ENCODE measurements around the gene RASGEF1B.
A peak's percentile ranks its signal among the peaks of the same experiment; 100 is the strongest.
"Not testable (repeated sequence)": the region's sequence is repeated elsewhere in the genome, so short reads cannot be mapped to it uniquely, and the experiment has no call there.

Gene RASGEF1B

GRCh38 chr4:81498046-81498445, 26.3 kb upstream of the RASGEF1B start:
- DNase-seq: no peak

- DNase-seq: no peak
These were observed 23.6 kb upstream of the RASGEF1B start for GRCh38 chr4:81495345-81495744.

- no peak for DNase-seq
These were observed 22.3 kb upstream of the RASGEF1B start for GRCh38 chr4:81494031-81494431.

DNA sequence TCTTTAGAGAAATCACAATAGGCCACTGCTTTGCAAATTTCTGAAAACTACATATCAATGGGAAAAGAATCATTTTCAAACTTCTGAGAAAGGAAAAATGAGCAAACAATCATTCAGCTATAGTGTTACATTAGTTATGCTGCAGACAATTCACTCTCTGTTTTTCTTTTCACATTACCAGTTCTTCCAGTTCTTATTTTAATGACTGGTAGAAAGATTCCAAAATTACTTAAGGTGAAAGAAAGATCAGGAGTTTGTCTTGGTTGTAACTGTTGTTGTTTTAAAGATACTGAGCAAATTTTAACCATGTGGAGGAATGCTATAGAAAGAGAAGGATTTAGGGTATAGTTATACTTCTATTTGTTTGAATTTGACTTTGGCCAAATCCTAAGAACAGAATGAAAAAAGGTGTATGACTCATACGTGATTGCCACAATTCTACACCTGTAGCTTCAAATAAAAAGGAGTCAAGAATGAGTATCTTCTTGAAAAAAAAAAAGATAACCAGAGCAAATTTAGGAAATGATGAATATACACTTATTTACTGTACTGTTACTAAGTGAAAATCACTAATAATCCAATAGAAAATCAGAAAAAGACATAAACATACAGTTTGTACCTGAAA, 21.0 kb upstream of the RASGEF1B start:
- no peak for DNase-seq

GRCh38 chr4:81491943-81492342, 20.2 kb upstream of the RASGEF1B start:
- DNase-seq: no peak

- DNase-seq: no peak
These were observed 18.9 kb upstream of the RASGEF1B start for GRCh38 chr4:81490403-81491160.

- DNase-seq: peak in 2 of 3 experiments; percentile 45 to 80
These were observed 14.8 kb upstream of the RASGEF1B start for GRCh38 chr4:81486502-81486901.

DNA sequence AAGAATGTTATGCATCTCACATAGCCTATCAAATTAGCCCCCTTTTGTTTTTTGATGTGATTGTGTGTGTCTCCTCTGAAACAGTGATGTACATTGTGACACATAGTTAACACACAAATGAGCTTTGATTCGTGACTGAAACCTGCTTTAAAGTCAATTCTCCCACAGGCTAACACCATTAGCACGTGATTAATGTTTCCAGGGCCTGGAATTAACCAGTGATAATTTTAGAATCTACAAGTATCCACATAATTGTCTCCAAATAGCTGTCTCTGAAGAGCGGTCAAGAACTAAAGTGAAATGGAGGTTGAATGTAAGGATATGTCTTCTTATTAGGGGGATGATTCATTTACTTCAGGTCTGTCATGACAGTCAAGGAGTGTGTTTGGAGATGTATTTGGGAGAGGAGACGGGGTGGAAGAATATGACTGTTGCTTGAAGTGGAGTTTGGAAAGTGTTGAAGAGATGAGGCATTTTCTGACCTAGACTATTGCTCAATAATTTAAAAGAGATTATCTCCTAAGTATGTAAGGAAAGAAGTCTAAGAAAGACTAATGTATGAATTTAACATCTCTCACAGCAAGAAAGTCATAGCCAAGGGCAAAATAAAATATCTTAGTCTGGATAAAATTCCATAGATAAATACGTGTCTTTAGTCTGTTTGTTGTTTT, 13.7 kb upstream of the RASGEF1B start:
- peak in 1 of 3 experiments; percentile 34 for DNase-seq

GRCh38 chr4:81482326-81482725, 10.6 kb upstream of the RASGEF1B start:
- no peak for DNase-seq

- no peak for DNase-seq
These were observed 9.4 kb upstream of the RASGEF1B start for GRCh38 chr4:81481151-81481550.

GRCh38 chr4:81479573-81479972, 7.9 kb upstream of the RASGEF1B start:
- DNase-seq: not testable (repeated sequence)

- peak; percentile 17 to 56 (median 37) for DNase-seq
These were observed 1.9 kb upstream of the RASGEF1B start for GRCh38 chr4:81473331-81474265.

- peak in 2 of 3 experiments; percentile 81 to 93 for DNase-seq
These were observed 825 bp upstream of the RASGEF1B start for GRCh38 chr4:81472281-81473182.

- DNase-seq: peak in 1 of 3 experiments; percentile 74
These were observed 464 bp downstream of the RASGEF1B start for GRCh38 chr4:81471298-81471587.

DNA sequence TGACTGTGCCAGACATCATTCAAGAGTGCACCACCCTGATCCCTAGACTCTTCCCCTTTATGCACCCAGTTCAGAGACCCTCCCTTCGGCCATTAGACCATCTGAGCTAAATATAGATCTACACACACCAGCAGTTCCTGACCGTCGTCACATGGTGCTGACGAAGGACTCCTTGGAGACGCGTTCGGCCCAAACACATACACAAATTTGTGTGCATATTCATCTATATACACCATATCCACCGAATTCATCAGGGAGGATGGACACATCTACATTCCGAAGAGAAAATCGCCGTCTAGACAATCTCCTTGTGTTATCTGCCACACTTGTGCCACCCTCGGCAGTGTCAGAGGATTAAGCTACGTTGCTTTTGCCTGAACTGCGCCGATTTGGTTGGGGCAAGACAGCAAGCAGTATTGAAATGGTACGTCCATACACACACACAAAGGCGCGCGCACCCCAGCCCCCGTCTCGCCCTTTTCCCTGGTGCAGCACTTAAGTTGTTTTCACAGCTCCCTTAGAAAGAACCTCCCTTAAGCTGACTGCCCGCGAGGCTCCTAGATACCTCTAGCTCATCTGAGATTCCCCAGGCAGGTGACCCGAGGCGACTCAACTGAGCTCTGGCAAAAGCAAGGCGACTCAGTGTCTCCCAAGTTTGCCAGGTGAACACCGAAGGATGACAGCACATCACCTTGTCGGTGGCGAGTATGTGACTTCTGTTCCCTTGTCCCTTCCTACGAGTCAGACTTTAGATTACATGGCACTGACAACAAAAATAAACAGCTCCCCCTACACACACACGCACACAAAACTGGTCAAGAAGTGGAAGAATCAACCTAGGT, 1.0 kb downstream of the RASGEF1B start:
- DNase-seq: peak; percentile 71 to 86 (median 74)

- DNase-seq: peak; percentile 46 to 77 (median 48)
These were observed 1.8 kb downstream of the RASGEF1B start for GRCh38 chr4:81469781-81470455.

DNA sequence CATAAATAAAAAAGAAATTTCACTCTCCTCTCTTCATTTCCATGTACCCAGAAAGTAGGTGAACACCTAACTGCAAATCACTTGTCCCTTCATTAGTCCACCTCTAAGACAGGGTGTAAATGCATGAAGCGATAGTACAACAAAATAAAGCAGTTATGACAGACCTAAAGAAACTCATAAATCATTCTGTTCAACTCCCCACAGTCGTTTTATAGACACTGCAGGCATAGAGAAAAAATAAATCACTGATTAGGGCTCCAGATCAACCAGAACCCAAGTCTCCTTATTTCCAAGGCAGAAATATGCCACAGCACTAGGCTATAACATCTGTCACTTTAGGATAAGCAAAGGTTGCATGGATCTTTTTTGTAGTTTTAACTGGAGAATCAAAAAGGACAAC, 3.0 kb downstream of the RASGEF1B start:
- DNase-seq: peak in 1 of 3 experiments; percentile 55

DNA sequence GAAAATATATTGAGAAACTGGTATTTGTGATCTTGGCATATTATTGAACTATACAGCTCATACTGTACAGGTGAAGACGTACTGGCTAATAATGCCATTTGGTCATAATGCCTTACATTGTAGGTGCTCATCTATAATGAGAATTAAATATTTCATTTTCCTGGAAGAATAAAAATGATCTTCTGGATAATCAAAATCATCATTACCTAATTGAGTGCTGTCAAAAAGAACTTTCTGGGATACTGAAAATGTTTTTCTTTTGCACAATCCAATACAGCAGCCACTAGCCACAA, 4.1 kb downstream of the RASGEF1B start:
- no peak for DNase-seq

DNA sequence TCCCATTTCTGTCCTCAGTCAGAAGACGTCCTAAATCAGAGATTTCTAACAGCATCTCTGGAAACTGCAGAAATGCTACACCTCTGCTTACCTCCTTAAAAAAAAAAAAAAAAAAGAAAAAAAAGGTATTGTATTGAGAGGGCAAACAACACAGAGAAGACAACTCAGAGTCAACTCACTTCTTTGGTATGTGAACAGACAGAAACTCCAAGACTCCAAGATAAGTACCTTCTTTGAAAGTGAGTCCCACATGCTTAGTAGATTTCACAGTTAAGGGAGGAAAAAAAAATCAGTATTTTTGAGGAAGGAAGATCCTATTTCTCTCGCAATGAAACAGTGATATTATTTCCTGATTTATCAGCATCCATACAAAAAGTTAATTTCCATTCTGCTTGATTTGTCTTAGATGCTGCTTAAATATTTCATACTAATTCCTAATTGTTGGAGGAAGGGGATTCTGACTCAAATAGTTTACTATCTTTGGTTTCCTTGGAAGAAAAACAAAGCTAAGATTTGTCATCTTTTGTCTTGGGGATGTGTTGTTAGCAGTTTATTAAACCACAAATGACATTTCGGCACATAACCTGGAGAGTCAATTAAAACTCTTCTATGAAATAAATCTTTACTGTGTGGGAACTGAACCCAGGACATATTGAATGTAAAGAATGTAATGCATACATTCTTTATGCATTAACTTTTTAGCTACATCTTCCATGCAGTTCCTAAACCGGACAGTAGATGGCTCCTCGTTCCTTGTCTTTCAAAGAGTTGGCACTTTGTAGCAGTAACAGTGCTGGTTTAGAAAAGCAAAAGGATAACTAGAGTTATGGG, 4.7 kb downstream of the RASGEF1B start:
- DNase-seq: peak; percentile 46 to 96 (median 90)
